A549 (cell line): ENCODE measurements around the gene DMPK.

ENCODE experiments used
- KDM1A ChIP-seq: fragments of 200-600 bp; sonication (generic); IDR thresholded peaks from 2 replicates; pipeline ENCODE4 v1.6.1; 2016; ENCODE audit warnings: low read depth, mild to moderate bottlenecking
- KDM5A ChIP-seq: fragments of 200-600 bp; sonication (generic); IDR thresholded peaks from 2 replicates; pipeline ENCODE4 v1.6.1; 2016; ENCODE audit warnings: antibody characterized with exemption, mild to moderate bottlenecking
- TF ChIP-seq, protein P1 (sequence below): IDR thresholded peaks from 2 replicates; pipeline ENCODE4 v1.6.1; 2012; ENCODE audit warnings: low read depth, borderline replicate concordance
- TF ChIP-seq, protein P2 (sequence below): fragments of >200 bp; sonication (Bioruptor Twin); formaldehyde crosslinking; IDR thresholded peaks from 3 replicates; pipeline ENCODE4 v1.5.1; 2016
- TF ChIP-seq, protein P3 (sequence below): fragments of 450-650 bp; IDR thresholded peaks from 2 replicates; pipeline ENCODE4 v1.6.1; 2014; ENCODE audit warnings: antibody characterized with exemption

DNA sequence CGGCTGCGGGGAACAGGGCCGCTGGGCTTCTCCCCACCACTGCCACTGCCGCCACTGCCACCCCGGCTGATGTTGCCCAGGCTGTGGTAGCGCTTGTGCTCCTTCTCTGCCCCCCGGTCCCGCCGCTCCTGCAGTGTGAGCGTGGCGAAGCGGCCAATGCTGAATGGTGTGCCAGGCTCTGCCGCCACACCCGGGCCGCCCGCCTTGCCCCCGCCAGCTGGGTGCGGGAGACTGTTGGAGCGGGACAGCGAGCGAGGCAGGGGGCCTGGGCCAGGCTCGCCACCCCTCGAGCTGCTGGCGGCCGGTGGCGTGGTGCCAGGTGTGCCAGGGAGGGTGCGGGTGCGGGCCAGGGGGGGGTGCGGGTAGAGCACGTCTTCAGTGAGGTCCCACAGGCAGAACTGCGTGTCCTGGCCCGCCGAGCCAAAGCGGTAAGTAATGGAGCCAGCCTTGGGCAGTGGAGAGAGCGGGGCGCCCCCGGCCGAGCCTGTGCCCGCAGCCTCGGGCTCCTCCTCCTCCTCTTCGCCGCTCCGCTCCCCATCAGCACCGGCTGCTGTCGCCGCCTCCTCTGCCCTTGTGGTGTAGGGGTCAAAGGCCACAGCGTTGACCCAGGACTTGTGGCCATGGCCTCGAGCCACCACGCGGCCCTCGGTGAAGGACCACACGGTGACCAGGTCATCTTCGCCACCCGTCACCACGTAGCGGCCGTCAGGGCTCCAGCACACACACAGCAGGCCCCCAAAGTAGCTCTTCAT lies 3.7 kb upstream of the DMPK start:
- TF ChIP-seq KDM5A (no peak), KDM1A (no peak)
- TF ChIP-seq, protein P1, sequence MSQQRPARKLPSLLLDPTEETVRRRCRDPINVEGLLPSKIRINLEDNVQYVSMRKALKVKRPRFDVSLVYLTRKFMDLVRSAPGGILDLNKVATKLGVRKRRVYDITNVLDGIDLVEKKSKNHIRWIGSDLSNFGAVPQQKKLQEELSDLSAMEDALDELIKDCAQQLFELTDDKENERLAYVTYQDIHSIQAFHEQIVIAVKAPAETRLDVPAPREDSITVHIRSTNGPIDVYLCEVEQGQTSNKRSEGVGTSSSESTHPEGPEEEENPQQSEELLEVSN = no peak
- TF ChIP-seq, protein P2, sequence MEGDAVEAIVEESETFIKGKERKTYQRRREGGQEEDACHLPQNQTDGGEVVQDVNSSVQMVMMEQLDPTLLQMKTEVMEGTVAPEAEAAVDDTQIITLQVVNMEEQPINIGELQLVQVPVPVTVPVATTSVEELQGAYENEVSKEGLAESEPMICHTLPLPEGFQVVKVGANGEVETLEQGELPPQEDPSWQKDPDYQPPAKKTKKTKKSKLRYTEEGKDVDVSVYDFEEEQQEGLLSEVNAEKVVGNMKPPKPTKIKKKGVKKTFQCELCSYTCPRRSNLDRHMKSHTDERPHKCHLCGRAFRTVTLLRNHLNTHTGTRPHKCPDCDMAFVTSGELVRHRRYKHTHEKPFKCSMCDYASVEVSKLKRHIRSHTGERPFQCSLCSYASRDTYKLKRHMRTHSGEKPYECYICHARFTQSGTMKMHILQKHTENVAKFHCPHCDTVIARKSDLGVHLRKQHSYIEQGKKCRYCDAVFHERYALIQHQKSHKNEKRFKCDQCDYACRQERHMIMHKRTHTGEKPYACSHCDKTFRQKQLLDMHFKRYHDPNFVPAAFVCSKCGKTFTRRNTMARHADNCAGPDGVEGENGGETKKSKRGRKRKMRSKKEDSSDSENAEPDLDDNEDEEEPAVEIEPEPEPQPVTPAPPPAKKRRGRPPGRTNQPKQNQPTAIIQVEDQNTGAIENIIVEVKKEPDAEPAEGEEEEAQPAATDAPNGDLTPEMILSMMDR = no peak
- TF ChIP-seq, protein P3, sequence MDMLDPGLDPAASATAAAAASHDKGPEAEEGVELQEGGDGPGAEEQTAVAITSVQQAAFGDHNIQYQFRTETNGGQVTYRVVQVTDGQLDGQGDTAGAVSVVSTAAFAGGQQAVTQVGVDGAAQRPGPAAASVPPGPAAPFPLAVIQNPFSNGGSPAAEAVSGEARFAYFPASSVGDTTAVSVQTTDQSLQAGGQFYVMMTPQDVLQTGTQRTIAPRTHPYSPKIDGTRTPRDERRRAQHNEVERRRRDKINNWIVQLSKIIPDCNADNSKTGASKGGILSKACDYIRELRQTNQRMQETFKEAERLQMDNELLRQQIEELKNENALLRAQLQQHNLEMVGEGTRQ = no peak
